Measurements from ENCODE around the gene HDAC8. TPM values are rescaled to one million over a fixed set of nuclear protein-coding genes. Genes with fewer than 3 reads are reported as not detected.

Gene HDAC8
- total and polyA plus RNA-seq, 8 donors = 8.5 to 21.6 (median 14.6) TPM

DNA sequence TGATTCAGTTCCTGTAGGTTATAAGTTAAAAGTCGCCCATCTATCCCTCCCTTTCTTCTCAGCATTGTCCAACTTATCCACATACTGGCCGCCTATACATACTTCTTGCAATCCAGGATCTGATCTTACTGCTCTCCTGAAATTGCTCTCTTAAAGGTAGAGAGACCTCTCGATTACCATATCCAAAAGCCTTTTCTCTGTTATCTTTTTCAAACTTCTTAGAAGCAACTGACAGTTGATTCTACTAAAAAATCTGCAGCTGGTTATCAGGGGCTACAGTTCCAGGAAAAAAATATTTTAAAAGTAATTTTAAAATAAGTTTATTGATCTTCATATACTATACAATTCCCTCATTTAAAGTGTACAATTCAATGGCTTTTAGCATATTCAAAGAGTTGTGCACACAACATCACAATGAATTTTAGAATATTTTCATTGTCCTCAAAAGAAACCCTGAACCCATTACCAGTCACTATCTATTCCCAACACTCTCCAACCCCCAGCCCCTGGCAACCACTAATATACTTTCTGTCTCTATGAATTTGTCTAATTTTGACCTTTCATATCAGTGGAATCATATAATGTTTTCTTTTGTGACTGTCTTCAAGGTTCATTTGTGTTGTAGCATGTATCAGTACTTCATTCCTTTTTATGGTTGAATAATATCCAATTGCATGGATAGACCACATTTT lies 102.0 kb downstream of the HDAC8 start:
- Histone ChIP-seq H3K9me3 (no peaks in the 10 kb centered on the region), H3K36me3 (no peaks in the 10 kb centered on the region), H3K27ac (no peak overlapping the region), H3K4me3 (no peak overlapping the region), H3K27me3 (peaks cover 0 to 14% (median 0%) of the 10 kb centered on the region in 4 donors), H3K4me1 (no peaks in the 10 kb centered on the region)
- no peak for ATAC-seq
- DNase-seq = no peak
- intact Hi-C loops (cut with DNase I) = no loop called here
- WGBS, 2 donors = 55 to 89% methylated on average over 3 of the region's 3 CpGs
- no peak for TF ChIP-seq CTCF (IDR thresholded peaks at IDR 0.05)
- FAIRE-seq = no peak

- H3K4me1 ChIP-seq = no peaks in the 10 kb centered on the region
- no peaks in the 10 kb centered on the region for H3K36me3 ChIP-seq
- FAIRE-seq (no peak), ATAC-seq (no peak), DNase-seq (no peak)
- peaks cover 0 to 11% (median 0%) of the 10 kb centered on the region in 4 donors for H3K27me3 ChIP-seq
- H3K9me3 ChIP-seq = no peaks in the 10 kb centered on the region
- H3K27ac ChIP-seq = no peak overlapping the region
- WGBS, 2 donors = 78 to 100% methylated on average over 1 of the region's 1 CpG
- TF ChIP-seq CTCF (IDR thresholded peaks at IDR 0.05) = no peak
- intact Hi-C loops (cut with DNase I) = no loop called here
- no peak overlapping the region for H3K4me3 ChIP-seq
Observed at GRCh38 chrX:72470117-72470516, 102.5 kb downstream of the HDAC8 start.

- no peak for TF ChIP-seq CTCF (IDR thresholded peaks at IDR 0.05)
- WGBS, 2 donors = 46 to 72% methylated on average over 2 of the region's 2 CpGs
- FAIRE-seq = no peak
- Histone ChIP-seq H3K27ac (no peak overlapping the region), H3K9me3 (no peaks in the 10 kb centered on the region), H3K36me3 (no peaks in the 10 kb centered on the region), H3K4me1 (no peaks in the 10 kb centered on the region), H3K27me3 (peaks cover 0 to 2% (median 0%) of the 10 kb centered on the region in 4 donors), H3K4me3 (no peak overlapping the region)
- intact Hi-C loops (cut with DNase I) = no loop called here
- no peak for DNase-seq
- ATAC-seq = no peak
Observed at GRCh38 chrX:72468607-72469006, 104.0 kb downstream of the HDAC8 start.

DNA sequence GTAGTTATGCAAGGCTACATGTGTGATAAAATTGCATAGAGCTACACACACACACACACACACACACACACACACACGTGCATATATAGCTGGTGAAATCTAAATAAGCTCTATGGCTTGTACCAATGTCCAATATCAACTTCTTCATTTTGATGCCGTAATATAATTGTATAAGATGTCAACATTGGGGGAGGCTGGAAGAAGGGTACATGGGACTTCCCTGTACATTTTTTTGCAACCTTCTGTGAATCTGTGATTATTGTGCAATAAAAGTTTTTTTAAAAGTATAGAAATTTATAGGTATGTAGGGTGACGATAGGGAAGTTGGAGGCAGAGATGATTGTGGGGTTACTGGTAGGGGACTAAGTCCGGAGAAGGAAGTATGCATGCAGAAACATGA lies 105.5 kb downstream of the HDAC8 start:
- no peaks in the 10 kb centered on the region for H3K36me3 ChIP-seq
- H3K4me3 ChIP-seq = no peak overlapping the region
- DNase-seq (no peak), ATAC-seq (no peak), FAIRE-seq (no peak)
- intact Hi-C loops (cut with DNase I) = no loop called here
- no peak overlapping the region for H3K27ac ChIP-seq
- 66 to 92% methylated on average over 4 of the region's 4 CpGs for WGBS, 2 donors
- no peaks in the 10 kb centered on the region for H3K9me3 ChIP-seq
- H3K4me1 ChIP-seq = no peaks in the 10 kb centered on the region
- no peak for TF ChIP-seq CTCF (IDR thresholded peaks at IDR 0.05)
- H3K27me3 ChIP-seq = no peaks in the 10 kb centered on the region

DNA sequence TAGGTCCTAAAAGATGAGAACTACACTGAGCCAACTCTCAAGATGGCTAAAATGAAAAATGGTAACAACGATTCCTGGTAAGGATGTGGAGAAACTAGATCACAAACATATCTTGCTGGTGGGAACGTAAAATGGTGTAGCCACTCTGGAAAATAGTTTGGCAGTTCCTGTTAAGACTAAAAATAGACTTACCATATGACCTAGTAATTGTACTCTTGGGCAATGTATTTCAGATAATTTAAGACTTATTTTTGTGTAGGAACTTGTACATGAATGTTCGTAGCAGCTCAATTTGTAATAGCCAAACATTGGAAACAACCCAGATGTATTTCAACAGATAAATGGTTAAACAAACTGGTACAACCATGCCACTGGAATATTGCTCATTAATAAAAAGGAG lies 106.2 kb downstream of the HDAC8 start:
- no peak for TF ChIP-seq CTCF (IDR thresholded peaks at IDR 0.05)
- whole genome bisulfite sequencing, 2 donors = 64 to 87% methylated on average over 3 of the region's 3 CpGs
- intact Hi-C loops (cut with DNase I) = no loop called here

More for the DNA sequence above, 106.2 kb downstream of the HDAC8 start:
- Histone ChIP-seq H3K27ac (no peak overlapping the region), H3K36me3 (no peaks in the 10 kb centered on the region), H3K4me3 (no peak overlapping the region), H3K4me1 (no peaks in the 10 kb centered on the region), H3K27me3 (no peaks in the 10 kb centered on the region), H3K9me3 (no peaks in the 10 kb centered on the region)
- DNase-seq (no peak), ATAC-seq (no peak), FAIRE-seq (no peak)

Data from pancreas (tissue), 10 donors.